A549 (cell line): ENCODE results near the gene PDE4D. TPM values are rescaled to one million over a fixed set of nuclear protein-coding genes. Genes with fewer than 3 reads are reported as not detected.

Experiments used
- ATAC-seq, 2 experiments: fragments of 200-7000 bp in 1 of 2; fragments of >200 bp in 1 of 2; cut with Nextera tagmentation in 1 of 2; cut with Tn5 transposase in 1 of 2; 3 replicates each; pipeline versions ENCODE4 v1.8.0 to v1.9.1; 2018 to 2020; ENCODE audit warnings: mild to moderate bottlenecking in 1 of 2, moderate library complexity in 1 of 2
- CTCF ChIA-PET: fragments of 300-600 bp; sonication (Branson Sonifier 250); formaldehyde crosslinking; extraction: SDS; loops from one replicate; lab custom pipeline; 2021; ENCODE audit warnings: antibody characterized with exemption, inconsistent platforms; lab: Yijun Ruan, JAX
- POLR2A ChIA-PET: fragments of 350-600 bp; formaldehyde crosslinking; extraction: SDS; loops from one replicate; lab custom pipeline; 2021; ENCODE audit warnings: antibody characterized with exemption, inconsistent platforms; lab: Yijun Ruan, JAX
- DNase-seq, 2 experiments: peaks; one replicate each; pipeline versions ENCODE4 v3.0.0 to v3.0.0-alpha.2; 2011 to 2016; ENCODE audit warnings: low read depth in 1 of 2, low spot score in 1 of 2
- FAIRE-seq: peaks from 2 replicates; lab custom pipeline; 2011; peaks lifted over from hg19 to GRCh38; lab: Jason Lieb, UNC
- H3K27ac ChIP-seq, 2 experiments: fragments of >200 bp; sonication (Bioruptor Twin); formaldehyde crosslinking; 3 replicates each; pipeline ENCODE4 v1.5.1; 2016 to 2017
- H3K4me1 ChIP-seq: fragments of >200 bp; sonication (Bioruptor Twin); formaldehyde crosslinking; 3 replicates; pipeline ENCODE4 v1.6.1; 2016
- H3K4me2 ChIP-seq: fragments of >200 bp; sonication (Bioruptor Twin); formaldehyde crosslinking; 3 replicates; pipeline ENCODE4 v1.6.1; 2016
- H3K4me3 ChIP-seq: fragments of >200 bp; sonication (Bioruptor Twin); formaldehyde crosslinking; 3 replicates; pipeline ENCODE4 v1.5.1; 2016
- H3K9me3 ChIP-seq: fragments of >200 bp; sonication (Bioruptor Twin); formaldehyde crosslinking; 3 replicates; pipeline ENCODE4 v1.6.1; 2016
- BCL3 ChIP-seq: fragments of >200 bp; sonication (Bioruptor Twin); formaldehyde crosslinking; IDR thresholded peaks from 3 replicates; pipeline ENCODE4 v1.6.1; 2016
- CBX2 ChIP-seq: fragments of 200-600 bp; sonication (generic); IDR thresholded peaks from 2 replicates; pipeline ENCODE4 v1.6.1; 2016; ENCODE audit warnings: low read depth, mild to moderate bottlenecking, borderline replicate concordance
- CBX8 ChIP-seq: fragments of 200-600 bp; sonication (generic); IDR thresholded peaks from 2 replicates; pipeline ENCODE4 v1.6.1; 2016
- CHD2 ChIP-seq: fragments of 150-350 bp; IDR thresholded peaks from 2 replicates; pipeline ENCODE4 v1.6.1; 2014; ENCODE audit warnings: low read length; ENCODE audit not compliant: partially characterized antibody
- ELK1 ChIP-seq: fragments of 150-350 bp; IDR thresholded peaks from 2 replicates; pipeline ENCODE4 v1.6.1; 2014; ENCODE audit warnings: low read depth, mild to moderate bottlenecking, low read length
- FOSB ChIP-seq: fragments of 250-450 bp; sonication (Bioruptor Pico); IDR thresholded peaks from 2 replicates; pipeline ENCODE4 v1.5.0; 2020; ENCODE audit warnings: mild to moderate bottlenecking, moderate library complexity
- GATA3 ChIP-seq: IDR thresholded peaks from 2 replicates; pipeline ENCODE4 v1.6.1; 2012; ENCODE audit warnings: borderline replicate concordance
- HEYL ChIP-seq: fragments of 250-450 bp; sonication (Bioruptor Pico); IDR thresholded peaks from 2 replicates; pipeline ENCODE4 v1.8.0; 2021; ENCODE audit warnings: mild to moderate bottlenecking, moderate library complexity
- HOXB5 ChIP-seq: fragments of 250-450 bp; sonication (Bioruptor Pico); IDR thresholded peaks from 2 replicates; pipeline ENCODE4 v1.5.0; 2020; ENCODE audit warnings: mild to moderate bottlenecking, moderate library complexity
- KDM1A ChIP-seq: fragments of 200-600 bp; sonication (generic); IDR thresholded peaks from 2 replicates; pipeline ENCODE4 v1.6.1; 2016; ENCODE audit warnings: low read depth, mild to moderate bottlenecking
- KDM5A ChIP-seq: fragments of 200-600 bp; sonication (generic); IDR thresholded peaks from 2 replicates; pipeline ENCODE4 v1.6.1; 2016; ENCODE audit warnings: antibody characterized with exemption, mild to moderate bottlenecking
- MAFK ChIP-seq: fragments of 450-650 bp; IDR thresholded peaks from 2 replicates; pipeline ENCODE4 v1.6.1; 2014; ENCODE audit not compliant: partially characterized antibody
- MAX ChIP-seq: IDR thresholded peaks from 2 replicates; pipeline ENCODE4 v1.6.1; 2012
- MAZ ChIP-seq: fragments of 150-350 bp; IDR thresholded peaks from 2 replicates; pipeline ENCODE4 v1.6.1; 2014; ENCODE audit warnings: antibody characterized with exemption, low read depth, low read length, borderline replicate concordance
- NR3C1 ChIP-seq: fragments of >200 bp; sonication (Bioruptor Twin); formaldehyde crosslinking; IDR thresholded peaks from 3 replicates; pipeline ENCODE4 v1.6.1; 2017
- PBX3 ChIP-seq: IDR thresholded peaks from 2 replicates; pipeline ENCODE4 v1.6.1; 2012
- POLR2AphosphoS2 ChIP-seq: conservative IDR thresholded peaks from 2 replicates; pipeline ENCODE4 v1.6.1; 2012; ENCODE audit warnings: low read length, improper control_type of control experiment, inconsistent platforms
- RAD21 ChIP-seq, 2 experiments: fragments of >200 bp in 1 of 2; sonication (Bioruptor Twin) in 1 of 2; formaldehyde crosslinking in 1 of 2; IDR thresholded peaks in 1 of 2; conservative IDR thresholded peaks in 1 of 2; 2 replicates in 1 of 2; 3 replicates in 1 of 2; pipeline ENCODE4 v1.6.1; 2012 to 2018; ENCODE audit warnings: inconsistent platforms in 1 of 2
- RARB ChIP-seq: fragments of 250-450 bp; sonication (Bioruptor Pico); IDR thresholded peaks from 2 replicates; pipeline ENCODE4 v1.8.0; 2021; ENCODE audit warnings: mild to moderate bottlenecking, moderate library complexity
- RCOR1 ChIP-seq: fragments of 150-350 bp; IDR thresholded peaks from 2 replicates; pipeline ENCODE4 v1.6.1; 2014; ENCODE audit warnings: antibody characterized with exemption, low read length, low read depth
- REST ChIP-seq: fragments of 200-600 bp; sonication (generic); IDR thresholded peaks from 2 replicates; pipeline ENCODE4 v1.6.1; 2016; ENCODE audit warnings: antibody characterized with exemption, mild to moderate bottlenecking, moderate library complexity
- RFX5 ChIP-seq: fragments of 450-650 bp; IDR thresholded peaks from 2 replicates; pipeline ENCODE4 v1.7.1; 2014; ENCODE audit warnings: antibody characterized with exemption, mild to moderate bottlenecking, moderate library complexity
- RNF2 ChIP-seq: fragments of 200-600 bp; sonication (generic); IDR thresholded peaks from 2 replicates; pipeline ENCODE4 v1.6.1; 2016; ENCODE audit warnings: low read depth, mild to moderate bottlenecking, antibody characterized with exemption, moderate library complexity, borderline replicate concordance
- SMC3 ChIP-seq: fragments of >200 bp; sonication (Bioruptor Twin); formaldehyde crosslinking; IDR thresholded peaks from 3 replicates; pipeline ENCODE4 v1.6.1; 2018; ENCODE audit warnings: inconsistent platforms
- TFCP2L1 ChIP-seq: fragments of 250-450 bp; sonication (Bioruptor Pico); IDR thresholded peaks from 2 replicates; pipeline ENCODE4 v1.5.0; 2021; ENCODE audit warnings: mild to moderate bottlenecking
- ZSCAN20 ChIP-seq: fragments of 250-450 bp; sonication (Bioruptor Pico); IDR thresholded peaks from 2 replicates; pipeline ENCODE4 v1.8.0; 2022; ENCODE audit warnings: mild to moderate bottlenecking, moderate library complexity
- WGBS: methylation state at CpG from one replicate; pipeline ENCODE4 v1.1.6; 2017; ENCODE audit errors: missing lambda C conversion rate; 5-methylcytosine and 5-hydroxymethylcytosine counted together
- polyA plus RNA-seq, 4 experiments: library from polyadenylated mRNA; depleted of rRNA in 3 of 4; stranded (reverse); fragments of >200 nt; fragmentation: RNase III in 1 of 4; extraction: RNeasy Plus Mini Kit Qiagen cat#74134 plus additional on column Dnase treatment in 1 of 4; gene quantifications; 2 replicates in 3 of 4; 3 replicates in 1 of 4; pipeline ENCODE4 v1.2.3, GENCODE V29; 2011 to 2017

The PDE4D gene
- polyA plus RNA-seq, 2 of the 4 experiments (the other 2 are of a cell fraction), result 74.0 to 213 TPM

- CTCF ChIA-PET, result no interaction called here
- POLR2A ChIA-PET, result interaction anchor here (1.0 to 4.0 kb wide), 2 partner anchors 19 to 24 kb away, joined by 3 to 36 read pairs; no protein-coding TSS in a partner anchor
- DNase-seq (no peak), ATAC-seq (no peak), FAIRE-seq (peak; percentile 91)
- TF ChIP-seq RAD21 (conservative IDR thresholded peaks at IDR 0.05 in 1 of 2, IDR thresholded peaks at IDR 0.05 in 1 of 2), result no peak
- no peak for TF ChIP-seq RARB (CRISPR knock-in tag)
- TF ChIP-seq MAZ, result no peak
- TF ChIP-seq ELK1, result no peak
- no peak for TF ChIP-seq ZSCAN20
- no peak for TF ChIP-seq REST
- no peak for TF ChIP-seq CBX8
- no peak for TF ChIP-seq CHD2
- no peak for TF ChIP-seq MAX
- no peak for TF ChIP-seq POLR2AphosphoS2
- no peak for TF ChIP-seq PBX3
- no peak for TF ChIP-seq MAFK
- TF ChIP-seq FOSB (CRISPR knock-in tag), result no peak
- no peak for TF ChIP-seq SMC3
- TF ChIP-seq HOXB5 (CRISPR knock-in tag), result no peak
- Histone ChIP-seq H3K4me1 (peaks cover 50% of the 10 kb centered on the region), H3K27ac (peak overlapping the region; percentile 91 to 95), H3K4me3 (peak overlapping the region; percentile 79), H3K4me2 (peak overlapping the region; percentile 94), H3K9me3 (no peaks in the 10 kb centered on the region)
Measured at GRCh38 chr5:59767211-59767605, 126.3 kb downstream of the PDE4D start.

- ChIA-PET POLR2A (interaction anchor here (1.0 to 4.0 kb wide), 2 partner anchors 20 to 25 kb away, joined by 3 to 36 read pairs; no protein-coding TSS in a partner anchor), CTCF (no interaction called here)
- WGBS, result 1% methylated on average over 7 of the region's 7 CpGs
- Histone ChIP-seq H3K27ac (peak overlapping the region; percentile 91 to 95), H3K4me2 (peak overlapping the region; percentile 94), H3K4me3 (peak overlapping the region; percentile 79), H3K9me3 (no peaks in the 10 kb centered on the region), H3K4me1 (peaks cover 48% of the 10 kb centered on the region)
- ATAC-seq (no peak; a peak in 1 of 6 replicates), DNase-seq (peak in 1 of 2 experiments; percentile 58), FAIRE-seq (no peak)
- TF ChIP-seq CBX8, result no peak
- no peak; the same call in 1 of the 2 replicates for TF ChIP-seq TFCP2L1
- no peak for TF ChIP-seq KDM1A
- no peak for TF ChIP-seq NR3C1
- TF ChIP-seq BCL3, result no peak
- TF ChIP-seq GATA3, result no peak
- TF ChIP-seq RFX5, result no peak
- TF ChIP-seq RNF2, result no peak
- no peak for TF ChIP-seq HEYL (CRISPR knock-in tag)
- TF ChIP-seq CBX2, result no peak
- TF ChIP-seq PBX3, result 0 out of 2 replicates have a peak, but pooled peaks have one; percentile 20
- TF ChIP-seq KDM5A, result no peak
- TF ChIP-seq RCOR1, result no peak
- 0 out of 2 replicates have a peak, but pooled peaks have one; percentile 45 for TF ChIP-seq RARB (CRISPR knock-in tag)
Measured at GRCh38 chr5:59766427-59767210, 126.9 kb downstream of the PDE4D start.
